GM12875 (cell line): Measurements from ENCODE around the gene DGKI.

Experiments
- H3K4me3 ChIP-seq: one replicate; pipeline ENCODE4 v1.5.1; 2011; ENCODE audit warnings: low read depth, low read length, control low read depth
- TF ChIP-seq, protein P1 (sequence below): IDR thresholded peaks from 2 replicates; pipeline ENCODE4 v1.5.1; 2011; ENCODE audit warnings: low read depth, mild to moderate bottlenecking, control low read depth, inconsistent platforms, low read length, moderate library complexity, borderline replicate concordance; ENCODE audit not compliant: insufficient read depth

DGKI gene

DNA sequence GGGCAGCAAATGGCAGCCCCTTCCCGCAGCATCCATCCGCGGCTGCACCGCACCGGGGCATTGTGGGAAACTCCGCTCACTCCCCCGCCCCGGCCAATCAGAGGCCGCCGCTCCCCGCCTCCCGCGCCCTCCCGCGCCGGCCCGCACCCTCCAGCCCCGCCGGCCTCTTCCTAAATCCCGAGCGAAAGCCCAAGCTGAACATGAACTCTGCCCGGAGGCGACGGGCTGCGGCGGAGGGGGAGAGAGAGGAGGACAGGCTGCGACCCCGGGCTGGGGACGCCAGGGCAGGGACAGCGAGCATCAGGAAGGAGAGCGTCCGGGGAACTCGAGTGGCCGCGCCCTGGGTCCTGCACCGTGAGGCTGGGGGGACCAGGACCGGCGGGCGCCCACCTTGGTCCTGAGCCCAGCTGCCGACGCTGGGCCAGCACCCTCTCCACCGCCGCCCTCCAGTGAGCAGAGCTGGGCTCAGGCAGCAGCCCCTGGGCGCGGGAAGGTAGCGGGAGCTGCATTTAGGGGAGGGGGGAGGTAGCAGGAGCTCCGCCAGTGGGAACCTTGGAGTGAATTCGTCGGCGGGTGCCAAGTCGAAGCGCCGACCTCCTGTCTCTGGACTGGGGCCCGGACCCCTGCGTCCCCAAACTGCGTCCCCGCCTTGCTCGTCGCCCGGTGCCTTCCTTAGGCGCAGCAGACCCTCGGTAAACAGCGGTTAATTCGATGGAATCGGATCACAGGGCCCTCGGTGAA is at the start of gene DGKI:
TSS of gene DGKI (minus strand) at position 148 of the 741 bp plus-strand sequence.
- peak within 1 kb of the TSS; percentile 23 for H3K4me3 ChIP-seq
- TF ChIP-seq, protein P1, sequence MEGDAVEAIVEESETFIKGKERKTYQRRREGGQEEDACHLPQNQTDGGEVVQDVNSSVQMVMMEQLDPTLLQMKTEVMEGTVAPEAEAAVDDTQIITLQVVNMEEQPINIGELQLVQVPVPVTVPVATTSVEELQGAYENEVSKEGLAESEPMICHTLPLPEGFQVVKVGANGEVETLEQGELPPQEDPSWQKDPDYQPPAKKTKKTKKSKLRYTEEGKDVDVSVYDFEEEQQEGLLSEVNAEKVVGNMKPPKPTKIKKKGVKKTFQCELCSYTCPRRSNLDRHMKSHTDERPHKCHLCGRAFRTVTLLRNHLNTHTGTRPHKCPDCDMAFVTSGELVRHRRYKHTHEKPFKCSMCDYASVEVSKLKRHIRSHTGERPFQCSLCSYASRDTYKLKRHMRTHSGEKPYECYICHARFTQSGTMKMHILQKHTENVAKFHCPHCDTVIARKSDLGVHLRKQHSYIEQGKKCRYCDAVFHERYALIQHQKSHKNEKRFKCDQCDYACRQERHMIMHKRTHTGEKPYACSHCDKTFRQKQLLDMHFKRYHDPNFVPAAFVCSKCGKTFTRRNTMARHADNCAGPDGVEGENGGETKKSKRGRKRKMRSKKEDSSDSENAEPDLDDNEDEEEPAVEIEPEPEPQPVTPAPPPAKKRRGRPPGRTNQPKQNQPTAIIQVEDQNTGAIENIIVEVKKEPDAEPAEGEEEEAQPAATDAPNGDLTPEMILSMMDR = no peak

DNA sequence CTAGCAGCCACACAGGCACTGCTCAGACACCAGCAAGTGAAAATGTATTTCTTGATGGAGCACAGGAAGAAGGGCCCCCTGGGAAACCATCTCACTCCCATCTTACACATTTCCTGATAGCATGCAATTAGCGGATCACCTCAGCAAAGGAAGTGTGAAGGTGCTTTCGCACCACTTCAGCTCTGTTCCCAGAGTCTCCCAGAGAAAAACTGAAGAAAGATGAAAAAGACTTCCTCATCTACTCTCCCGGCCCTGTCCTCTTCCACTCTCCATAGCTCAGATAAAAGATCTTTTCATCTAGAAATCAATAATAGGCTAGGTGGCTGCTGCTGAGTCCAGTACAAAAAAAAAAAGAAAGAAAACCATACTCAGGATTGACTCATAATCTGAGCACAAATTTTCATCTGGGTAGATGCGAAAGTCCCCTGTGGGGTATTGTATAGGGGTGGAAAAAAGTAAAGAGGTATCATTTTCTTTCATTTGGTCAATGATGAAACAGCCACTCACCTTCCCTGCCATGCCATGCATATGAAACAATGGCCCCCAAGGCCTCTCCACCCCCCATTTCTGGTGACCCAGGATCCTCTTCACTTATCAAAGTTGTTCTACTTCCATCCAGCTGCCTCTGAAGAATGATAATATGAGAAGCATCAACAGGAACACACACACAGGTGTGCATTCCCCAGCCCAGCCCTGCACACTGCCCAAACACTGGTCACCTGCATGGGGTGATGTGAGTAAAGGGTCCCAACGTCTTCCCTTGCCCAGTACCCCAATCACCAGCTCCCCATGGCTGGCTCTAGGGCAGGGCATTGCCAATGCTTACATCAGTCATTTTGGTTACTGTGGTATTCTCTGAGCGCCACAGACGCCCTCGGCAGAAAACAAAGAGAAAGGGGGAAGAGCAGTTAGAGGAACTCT is 48.8 kb upstream of the DGKI start:
- H3K4me3 ChIP-seq = no peak overlapping the region
- TF ChIP-seq, protein P1 = no peak

DNA sequence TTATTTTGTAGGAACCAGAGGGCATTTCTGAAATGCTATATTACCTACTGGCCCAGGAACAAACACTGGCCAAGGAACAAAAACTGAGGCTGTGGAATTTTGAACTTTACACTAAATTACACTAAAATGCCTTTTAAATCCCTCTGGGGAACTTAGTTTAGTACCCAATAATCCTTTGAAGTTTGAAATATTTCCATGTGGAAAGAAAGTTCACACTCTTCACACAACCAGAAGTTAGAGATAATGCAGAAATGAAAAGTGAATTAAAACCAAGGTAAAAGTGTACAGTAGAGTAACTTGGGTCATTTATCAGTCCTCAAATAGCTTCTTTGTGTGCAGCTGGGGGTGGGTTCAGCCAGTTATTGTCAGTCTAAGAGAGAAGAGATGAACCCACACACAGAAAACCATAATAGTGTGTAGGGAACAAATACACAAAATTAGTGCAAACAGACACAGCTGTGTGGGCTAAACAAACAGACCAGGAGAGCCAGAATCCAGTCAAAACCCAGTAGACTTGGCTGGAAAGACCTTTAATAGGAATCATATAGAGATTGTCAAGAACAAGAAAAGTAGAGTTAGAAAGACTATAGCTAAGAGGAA is 46.5 kb upstream of the DGKI start:
- H3K4me3 ChIP-seq = no peak overlapping the region
- TF ChIP-seq, protein P1 = no peak

DNA sequence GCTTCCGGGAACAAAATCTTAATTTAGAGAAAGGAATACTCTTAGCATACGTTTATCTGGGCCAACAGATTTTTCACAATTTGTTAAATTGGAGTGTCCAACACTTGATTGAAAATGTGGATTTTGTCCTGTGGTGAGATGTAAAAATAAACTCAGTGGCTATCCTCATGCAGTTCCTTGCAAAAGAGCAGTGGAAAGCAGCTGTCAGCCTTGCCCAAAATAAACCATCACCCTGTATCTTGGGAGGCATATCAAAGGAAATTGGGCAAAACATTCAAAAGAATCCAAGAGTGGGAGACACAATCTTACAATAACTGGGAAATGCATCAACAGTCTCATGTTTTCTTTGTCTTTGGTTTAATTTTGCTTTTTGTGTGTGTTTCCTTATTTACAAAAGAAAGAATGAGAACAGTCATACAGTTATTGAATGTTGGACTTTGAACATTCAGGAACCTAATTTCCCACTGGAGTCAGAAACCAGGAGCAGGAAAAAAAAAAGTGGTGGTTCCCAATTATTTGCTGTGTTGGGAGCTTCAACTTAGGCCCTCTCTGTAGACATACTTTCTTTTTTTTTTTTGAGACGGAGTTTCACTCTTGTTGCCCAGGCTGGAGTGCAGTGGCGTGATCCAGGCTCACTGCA is 44.4 kb upstream of the DGKI start:
- H3K4me3 ChIP-seq = no peak overlapping the region
- TF ChIP-seq, protein P1 = no peak

DNA sequence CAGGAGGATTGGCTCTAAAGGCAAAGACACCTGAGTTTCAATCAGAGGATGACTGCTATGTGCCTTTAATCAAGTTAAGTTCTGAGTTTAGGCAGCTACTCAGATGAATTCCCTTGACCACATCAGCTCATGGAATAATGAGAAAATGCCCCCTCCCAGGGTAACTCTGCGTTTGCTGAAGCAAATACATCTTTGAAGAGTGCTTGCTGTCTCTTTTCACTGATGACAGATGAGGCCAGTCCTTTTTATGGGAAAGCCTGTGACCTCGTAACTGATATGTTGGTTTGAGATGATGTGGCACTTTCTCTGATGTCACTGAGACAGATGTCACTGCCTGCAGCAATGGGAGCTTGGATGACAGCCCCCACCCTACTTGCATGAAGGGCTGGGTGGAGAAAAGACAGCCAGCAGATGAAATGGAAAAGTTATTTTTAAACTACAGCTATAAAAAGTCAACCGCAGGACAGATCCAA is 43.7 kb upstream of the DGKI start:
- TF ChIP-seq, protein P1 = no peak
- no peak overlapping the region for H3K4me3 ChIP-seq

DNA sequence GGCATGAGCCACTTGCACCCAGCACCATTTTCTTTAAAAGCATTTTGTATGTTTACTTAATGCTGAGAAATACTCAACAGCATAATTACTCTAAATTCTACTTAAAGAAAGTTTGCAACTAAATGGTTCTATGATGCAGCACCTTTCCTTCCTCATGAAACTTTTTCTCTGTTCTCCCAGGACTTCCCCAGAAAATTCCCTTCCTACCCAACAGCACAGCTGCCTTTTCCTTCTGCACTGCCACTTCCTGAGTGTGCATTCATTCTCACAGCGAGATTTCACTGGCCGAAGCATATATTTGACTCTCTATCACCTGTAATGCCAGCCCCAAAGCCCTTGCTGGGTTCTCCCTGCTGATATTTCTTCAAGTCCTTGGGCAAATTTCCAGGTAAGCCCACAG is 41.5 kb upstream of the DGKI start:
- TF ChIP-seq, protein P1 = no peak
- no peak overlapping the region for H3K4me3 ChIP-seq
